DND-41 (cell line): ENCODE results near the gene CHCHD3.

Source experiments
- EZH2 ChIP-seq: IDR thresholded peaks from 3 replicates; pipeline ENCODE4 v1.6.1; 2012; ENCODE audit warnings: borderline replicate concordance, low read depth, mild to moderate bottlenecking, moderate library complexity, low read length, inconsistent platforms; ENCODE audit not compliant: severe bottlenecking
- TF ChIP-seq, protein P1 (sequence below): IDR thresholded peaks from 2 replicates; pipeline ENCODE4 v1.5.1; 2012; ENCODE audit warnings: borderline replicate concordance, low read length, moderate library complexity, mild to moderate bottlenecking; ENCODE audit not compliant: poor library complexity, severe bottlenecking; ENCODE audit errors: extremely low read depth

DNA sequence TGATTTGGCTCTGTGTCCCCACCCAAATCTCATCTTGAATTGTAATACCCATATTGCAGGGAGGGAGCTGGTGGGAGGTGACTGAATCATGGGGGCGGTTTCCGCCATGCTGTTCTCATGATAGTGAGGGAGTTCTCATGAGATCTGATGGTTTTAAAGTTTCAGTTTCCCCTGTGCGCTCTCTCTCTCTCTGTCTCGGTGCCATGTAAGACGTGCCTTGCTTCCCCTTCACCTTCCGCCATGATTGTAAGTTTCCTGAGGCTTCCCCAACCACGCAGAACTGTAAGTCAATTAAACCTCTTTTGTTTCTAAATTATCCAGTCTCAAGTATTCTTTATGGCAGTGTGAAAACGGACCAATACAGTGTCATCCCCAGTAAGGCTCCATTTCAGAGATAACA lies 48.3 kb upstream of the CHCHD3 start:
- TF ChIP-seq, protein P1, sequence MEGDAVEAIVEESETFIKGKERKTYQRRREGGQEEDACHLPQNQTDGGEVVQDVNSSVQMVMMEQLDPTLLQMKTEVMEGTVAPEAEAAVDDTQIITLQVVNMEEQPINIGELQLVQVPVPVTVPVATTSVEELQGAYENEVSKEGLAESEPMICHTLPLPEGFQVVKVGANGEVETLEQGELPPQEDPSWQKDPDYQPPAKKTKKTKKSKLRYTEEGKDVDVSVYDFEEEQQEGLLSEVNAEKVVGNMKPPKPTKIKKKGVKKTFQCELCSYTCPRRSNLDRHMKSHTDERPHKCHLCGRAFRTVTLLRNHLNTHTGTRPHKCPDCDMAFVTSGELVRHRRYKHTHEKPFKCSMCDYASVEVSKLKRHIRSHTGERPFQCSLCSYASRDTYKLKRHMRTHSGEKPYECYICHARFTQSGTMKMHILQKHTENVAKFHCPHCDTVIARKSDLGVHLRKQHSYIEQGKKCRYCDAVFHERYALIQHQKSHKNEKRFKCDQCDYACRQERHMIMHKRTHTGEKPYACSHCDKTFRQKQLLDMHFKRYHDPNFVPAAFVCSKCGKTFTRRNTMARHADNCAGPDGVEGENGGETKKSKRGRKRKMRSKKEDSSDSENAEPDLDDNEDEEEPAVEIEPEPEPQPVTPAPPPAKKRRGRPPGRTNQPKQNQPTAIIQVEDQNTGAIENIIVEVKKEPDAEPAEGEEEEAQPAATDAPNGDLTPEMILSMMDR, result no peak
- TF ChIP-seq EZH2, result no peak
